Non-pigmented ciliary epithelial cell (primary cell): ENCODE data around the gene HINFP.
"Not testable (repeated sequence)": the region's sequence is repeated elsewhere in the genome, so short reads cannot be mapped to it uniquely, and the experiment has no call there.

Experiments used
- DNase-seq: peaks from one replicate; pipeline ENCODE4 v3.0.0-alpha.2; 2010; ENCODE audit warnings: low read depth

HINFP gene

GRCh38 chr11:119117004-119117706, 4.2 kb upstream of the HINFP start:
- DNase-seq = no peak

- no peak for DNase-seq
These were observed 3.2 kb upstream of the HINFP start for GRCh38 chr11:119118227-119118626.

DNA sequence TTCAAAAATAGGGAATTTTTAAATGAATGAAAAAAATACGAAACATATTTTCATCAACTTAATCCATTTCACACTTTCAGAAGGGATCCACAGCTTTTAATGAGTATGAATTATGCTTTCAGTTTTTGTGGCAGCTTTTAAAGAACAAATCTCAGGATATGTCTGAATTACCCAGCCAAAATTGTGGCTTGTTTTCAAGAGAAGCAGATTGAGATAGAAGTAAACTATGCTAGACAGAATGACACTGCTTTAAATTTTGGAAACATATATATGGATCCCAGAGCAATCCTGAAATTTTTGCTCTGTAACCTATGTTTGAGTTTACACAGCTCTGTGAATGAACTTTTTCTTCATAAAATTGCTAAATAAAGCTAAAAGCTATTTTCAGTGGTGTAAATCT, 2.4 kb upstream of the HINFP start:
- DNase-seq = no peak

- peak; percentile 20 for DNase-seq
These were observed 757 bp upstream of the HINFP start for GRCh38 chr11:119120639-119121007.

DNA sequence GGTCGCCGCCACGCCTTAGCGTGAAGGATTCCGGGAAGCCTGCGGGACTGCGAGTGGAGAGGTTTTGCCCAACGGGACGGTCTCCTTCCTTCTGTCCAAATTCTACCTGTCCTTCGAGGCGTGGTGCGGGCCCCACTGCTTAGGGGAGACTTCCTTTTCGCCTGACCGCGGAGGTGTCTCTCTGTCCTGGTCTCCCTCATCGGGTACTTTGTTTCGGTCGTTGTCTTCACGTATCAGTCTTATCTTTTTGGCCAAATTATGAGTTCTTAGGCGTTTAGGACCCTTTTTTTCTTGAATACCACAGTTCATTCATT, 388 bp downstream of the HINFP start:
- DNase-seq = no peak

DNA sequence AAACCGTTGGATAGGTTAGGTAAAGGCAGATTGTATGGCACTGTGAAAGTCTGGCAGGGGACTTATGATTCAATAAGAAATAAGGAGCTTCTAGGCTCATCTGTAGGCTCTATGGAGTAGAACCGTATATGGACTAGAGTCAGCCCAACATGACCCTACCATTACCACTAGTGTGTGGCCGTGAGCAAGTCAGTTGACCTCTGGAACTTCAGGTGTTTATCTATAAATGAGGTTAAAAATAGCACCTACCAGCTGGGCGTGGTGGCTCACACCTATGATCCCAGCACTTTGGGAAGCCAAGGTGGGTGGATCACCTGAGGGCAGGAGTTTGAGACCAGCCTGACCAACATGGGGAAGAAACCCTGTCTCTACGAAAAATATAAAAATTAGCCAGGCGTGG, 4.4 kb downstream of the HINFP start:
- DNase-seq = no peak

GRCh38 chr11:119126675-119127268, 5.4 kb downstream of the HINFP start:
- DNase-seq = no peak

GRCh38 chr11:119130662-119131061, 9.3 kb downstream of the HINFP start:
- DNase-seq = no peak

GRCh38 chr11:119134389-119134978, 13.1 kb downstream of the HINFP start:
- no peak for DNase-seq

DNA sequence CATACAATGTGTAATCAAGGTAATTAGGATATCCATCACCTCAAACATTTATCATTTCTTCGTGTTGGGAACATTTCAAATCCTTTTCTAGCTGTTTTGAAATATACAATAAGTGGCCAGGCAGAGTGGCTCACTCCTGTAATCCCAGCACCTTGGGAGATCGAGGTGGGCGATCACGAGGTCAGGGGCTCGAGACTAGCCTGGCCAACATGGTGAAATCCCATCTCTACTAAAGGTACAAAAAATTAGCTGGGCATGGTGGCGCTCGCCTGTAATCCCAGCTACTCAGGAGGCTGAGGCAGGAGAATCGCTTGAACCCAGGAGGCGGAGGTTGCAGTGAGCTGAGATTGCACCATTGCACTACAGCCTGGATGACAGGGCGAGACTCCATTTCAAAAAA, 17.9 kb downstream of the HINFP start:
- not testable (repeated sequence) for DNase-seq

- DNase-seq = peak; percentile 52
These were observed 23.6 kb downstream of the HINFP start for GRCh38 chr11:119144825-119145486.

DNA sequence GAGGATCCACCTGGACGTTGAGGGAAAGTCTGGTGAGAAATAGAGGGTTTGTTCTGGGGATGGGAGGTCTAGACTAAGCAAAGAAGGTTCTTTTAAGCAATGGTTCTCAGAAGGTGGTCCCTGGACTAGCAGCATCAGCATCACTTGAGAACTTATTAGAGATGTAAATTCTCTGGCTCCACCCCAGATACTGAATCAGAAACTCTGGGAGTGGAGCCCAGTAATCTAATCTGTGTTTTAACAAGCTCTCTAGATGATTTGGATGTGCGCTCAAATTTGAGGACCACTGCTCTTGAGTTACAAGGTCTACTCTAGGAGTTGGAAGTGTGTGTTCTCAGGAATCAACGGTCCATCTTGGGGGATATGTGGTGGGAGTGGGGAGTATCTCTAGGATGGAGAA, 24.2 kb downstream of the HINFP start:
- no peak for DNase-seq

DNA sequence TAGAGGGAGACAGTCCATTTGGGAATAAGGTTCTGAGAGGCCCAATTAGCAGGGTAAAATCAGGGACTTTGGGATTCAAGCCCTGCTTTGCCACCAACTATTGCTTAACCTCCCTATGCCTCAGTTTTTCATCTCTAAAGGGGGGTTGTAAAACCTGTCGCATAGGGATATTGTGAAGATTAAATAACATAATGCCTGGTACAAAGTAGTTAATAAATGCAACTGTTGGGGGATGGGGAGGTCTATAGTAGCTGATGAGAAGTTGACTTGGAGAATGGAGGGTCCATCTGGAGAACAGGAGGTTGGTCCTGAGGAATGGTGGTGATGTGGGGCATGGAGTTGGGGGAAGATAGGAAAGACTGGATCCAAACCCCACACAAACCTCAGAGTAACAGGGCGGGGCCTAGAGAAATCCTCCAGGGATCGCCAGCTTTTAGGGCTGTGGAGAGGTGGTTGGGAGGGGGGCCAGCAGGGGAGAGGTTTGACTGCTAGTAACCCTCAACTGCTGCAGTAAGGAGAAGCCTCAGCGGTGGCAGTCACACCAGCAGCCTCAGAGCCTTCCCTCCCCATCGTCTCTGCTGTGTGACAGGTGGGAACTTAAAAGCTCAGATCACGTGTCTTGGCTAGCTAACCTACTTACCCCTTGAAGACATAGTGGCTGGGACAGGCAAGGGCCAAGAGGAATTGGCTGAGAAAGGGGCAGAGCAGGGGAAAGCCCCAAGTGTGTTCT, 26.4 kb downstream of the HINFP start:
- no peak for DNase-seq

DNA sequence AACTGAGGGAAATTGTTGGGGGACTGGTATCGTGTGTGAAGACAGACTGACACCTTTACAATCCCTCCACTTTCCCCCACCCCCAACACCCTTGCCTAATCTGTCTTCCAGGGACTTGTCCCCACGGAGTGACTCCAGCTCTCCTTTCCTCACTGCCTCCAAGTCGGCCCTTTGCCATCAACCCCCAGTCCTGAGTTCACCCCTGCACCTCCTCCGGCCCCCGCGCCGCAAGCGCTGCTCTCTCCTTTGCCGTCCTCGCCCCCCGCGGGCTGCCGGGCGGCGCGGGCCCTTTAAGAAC, 27.3 kb downstream of the HINFP start:
- DNase-seq = no peak

DNA sequence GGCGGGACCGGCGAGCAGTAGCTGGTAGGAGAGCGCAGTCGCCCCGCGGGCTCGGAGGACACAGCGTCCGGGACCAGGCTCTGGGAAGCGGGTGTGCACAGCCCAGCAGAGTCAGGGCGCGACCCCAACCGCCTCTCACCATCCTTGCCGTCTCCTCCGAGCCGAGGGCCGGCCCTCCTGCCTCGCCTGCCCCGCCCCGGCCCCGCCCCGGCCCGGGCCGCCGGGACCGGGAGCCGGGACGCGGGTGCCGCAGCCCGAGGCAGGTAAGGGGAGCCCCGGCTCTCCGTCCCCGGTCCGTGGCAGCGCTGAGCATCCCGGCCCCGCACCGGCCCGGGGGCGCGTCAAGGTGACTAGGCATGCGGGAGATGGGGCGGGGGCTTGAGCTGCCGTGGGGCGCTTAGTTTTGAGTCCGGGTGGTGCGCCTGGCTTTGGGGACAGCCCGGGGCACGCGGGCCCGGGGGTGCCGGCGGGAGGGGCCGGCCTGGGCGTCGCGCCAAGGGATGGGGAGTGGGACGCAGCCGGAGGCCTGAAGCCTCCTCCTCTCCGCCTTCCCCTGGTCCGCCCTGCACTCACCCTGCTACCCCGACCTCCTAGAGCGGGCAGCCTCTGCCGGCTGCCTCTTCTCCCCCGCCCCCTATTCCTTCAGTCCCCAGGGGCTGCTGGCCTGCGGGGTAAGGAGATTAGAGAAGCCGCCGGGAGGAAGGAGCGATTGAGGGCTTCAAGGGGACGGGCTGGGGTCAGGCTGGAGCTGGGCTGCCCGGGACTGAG, 27.8 kb downstream of the HINFP start, which contains the start of gene ABCG4:
Gene ABCG4 (plus strand): TSS at position 35 of the 768 bp plus-strand sequence. CDS start 914 bp downstream, outside the sequence.
- no peak for DNase-seq

DNA sequence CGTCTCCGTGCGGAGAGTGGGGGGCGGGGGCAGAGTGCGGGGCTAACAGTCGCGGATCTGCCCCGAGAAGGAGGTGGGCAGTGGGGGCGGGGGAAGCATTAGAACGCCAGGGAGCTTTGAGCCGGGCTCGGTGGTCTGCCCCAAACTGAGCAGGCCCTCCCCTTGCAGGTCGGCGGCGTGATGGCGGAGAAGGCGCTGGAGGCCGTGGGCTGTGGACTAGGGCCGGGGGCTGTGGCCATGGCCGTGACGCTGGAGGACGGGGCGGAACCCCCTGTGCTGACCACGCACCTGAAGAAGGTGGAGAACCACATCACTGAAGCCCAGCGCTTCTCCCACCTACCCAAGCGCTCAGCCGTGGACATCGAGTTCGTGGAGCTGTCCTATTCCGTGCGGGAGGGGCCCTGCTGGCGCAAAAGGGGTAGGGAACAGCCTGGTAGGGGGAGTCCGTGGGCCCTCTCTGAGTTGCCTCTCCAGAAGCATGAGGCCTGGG, 28.5 kb downstream of the HINFP start:
- no peak for DNase-seq

GRCh38 chr11:119152043-119152442, 30.7 kb downstream of the HINFP start:
- no peak for DNase-seq

GRCh38 chr11:119152604-119153003, 31.2 kb downstream of the HINFP start:
- no peak for DNase-seq

DNA sequence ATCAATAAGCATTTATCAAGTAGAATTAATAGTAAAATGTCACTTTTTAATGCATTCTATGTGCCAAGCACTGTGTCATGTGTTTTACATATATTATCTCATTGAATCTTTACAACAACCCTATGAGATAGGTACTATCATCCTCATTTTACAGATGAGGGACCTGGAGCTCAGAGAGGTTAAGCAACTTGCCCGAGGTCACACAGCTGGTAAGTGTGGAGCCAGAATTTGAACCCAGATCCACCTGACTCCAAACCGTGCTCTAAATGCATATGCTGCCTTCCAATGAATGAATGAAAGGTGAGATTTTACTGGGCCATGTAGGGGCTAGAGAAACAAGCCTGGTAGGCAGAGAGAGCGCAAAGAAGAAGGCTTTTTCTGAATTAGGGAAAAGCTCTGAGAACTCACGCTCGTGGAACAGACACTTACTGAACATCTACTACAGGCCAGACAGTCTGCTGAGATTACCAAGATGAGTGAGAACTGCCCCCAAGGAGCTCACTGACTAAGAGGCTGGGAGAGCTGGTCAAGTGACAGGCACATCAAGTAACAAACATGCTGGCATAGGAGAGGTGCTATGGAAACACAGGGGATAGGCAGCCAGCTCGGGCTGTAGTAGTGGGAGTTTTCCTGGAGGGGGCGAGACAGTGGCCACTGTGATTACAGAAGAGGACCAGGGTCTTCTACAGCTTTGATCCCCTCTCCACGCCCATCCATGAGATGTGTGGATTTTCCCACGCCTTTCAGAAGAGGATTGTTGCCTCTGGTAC, 31.9 kb downstream of the HINFP start:
- no peak for DNase-seq

DNA sequence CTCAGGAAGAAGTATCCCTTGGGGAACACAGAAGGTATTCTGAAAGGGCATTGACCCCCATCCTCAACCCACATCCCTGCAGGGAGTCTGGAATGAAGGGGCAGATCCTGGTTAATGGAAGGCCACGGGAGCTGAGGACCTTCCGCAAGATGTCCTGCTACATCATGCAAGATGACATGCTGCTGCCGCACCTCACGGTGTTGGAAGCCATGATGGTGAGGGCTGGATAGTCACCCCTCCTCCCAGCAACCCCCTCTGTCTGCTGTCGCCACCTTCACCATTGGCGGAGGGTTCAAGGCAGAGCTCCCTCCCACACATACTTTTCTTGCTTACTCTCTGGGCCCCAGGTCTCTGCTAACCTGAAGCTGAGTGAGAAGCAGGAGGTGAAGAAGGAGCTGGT, 32.8 kb downstream of the HINFP start:
- no peak for DNase-seq
